Peyer's patch (tissue), 4 donors: ENCODE measurements around the gene DCAF11. TPM values are rescaled to one million over a fixed set of nuclear protein-coding genes. Genes with fewer than 3 reads are reported as not detected.
A peak's percentile ranks its signal among the peaks of the same experiment; 100 is the strongest.

Source experiments
- DNase-seq, 3 donors: peaks; one replicate each; pipeline ENCODE4 v3.0.0-alpha.2; 2017 to 2019
- H3K27ac ChIP-seq, 4 donors: fragments of 200-600 bp; sonication (generic); one replicate each; pipeline ENCODE4 v1.5.1; 2016 to 2019
- H3K27me3 ChIP-seq, 2 donors: fragments of 200-600 bp; sonication (generic); one replicate each; pipeline ENCODE4 v1.5.1; 2019
- H3K36me3 ChIP-seq, 3 donors: fragments of 200-600 bp; sonication (generic); one replicate each; pipeline ENCODE4 v1.5.1; 2016 to 2019
- H3K4me1 ChIP-seq, 4 donors: fragments of 200-600 bp; sonication (generic); one replicate each; pipeline ENCODE4 v1.5.1; 2016 to 2019
- H3K4me3 ChIP-seq, 4 donors: fragments of 200-600 bp; sonication (generic); 1 replicate in 3 of 4; 2 replicates in 1 of 4; pipeline ENCODE4 v1.5.1; 2016 to 2019; ENCODE audit warnings: mild to moderate bottlenecking in 1 of 4
- H3K9me3 ChIP-seq, 4 donors: fragments of 200-600 bp; sonication (generic); one replicate each; pipeline ENCODE4 v1.5.1; 2016 to 2019; ENCODE audit warnings: mild to moderate bottlenecking in 1 of 4
- CTCF ChIP-seq, 6 experiments: fragments of 450-650 bp in 4 of 6; fragments of 200-600 bp in 2 of 6; sonication (generic) in 1 of 6; IDR thresholded peaks; one replicate each; pipeline ENCODE4 v1.5.1; 2017 to 2019; ENCODE audit warnings: antibody characterized with exemption in 6 of 6, mild to moderate bottlenecking in 3 of 6, moderate library complexity in 1 of 6
- POLR2A ChIP-seq, 2 donors: fragments of 450-650 bp; IDR thresholded peaks; one replicate each; pipeline ENCODE4 v1.5.1; 2017; ENCODE audit warnings: antibody characterized with exemption in 2 of 2, mild to moderate bottlenecking in 2 of 2, moderate library complexity in 2 of 2
- total RNA-seq, 4 donors: library from RNA; depleted of rRNA; stranded (reverse); fragments of >200 nt; gene quantifications; one replicate each; pipeline ENCODE4 v1.1.0, GENCODE V29; 2016

Gene DCAF11
- 100 to 1,000 TPM; 113 to 214 (median 176) TPM for total RNA-seq

GRCh38 chr14:24114532-24115421 is at the start of gene DCAF11, which contains the start of gene NRL:
TSS of gene DCAF11 (plus strand) at chr14:24114777. CDS start at chr14:24115595, 818 bp downstream.
TSS of gene NRL (minus strand) at chr14:24114949. CDS start at chr14:24082848, 32,101 bp downstream.
- Histone ChIP-seq H3K36me3 (peaks cover 0 to 31% (median 3%) of the 10 kb centered on the region in 3 donors), H3K9me3 (no peaks in the 10 kb centered on the region), H3K4me3 (peak within 1 kb of the TSS; percentile 50 to 89 (median 72)), H3K4me1 (peaks cover 4 to 31% (median 10%) of the 10 kb centered on the region in 4 donors), H3K27me3 (no peaks in the 10 kb centered on the region), H3K27ac (peak within 1 kb of the TSS; percentile 94 to 99 (median 97))
- TF ChIP-seq POLR2A (IDR thresholded peaks at IDR 0.05) (peak; percentile 12 to 57), CTCF (IDR thresholded peaks at IDR 0.05) (peak in 1 of 6 experiments; percentile 2)
- peak; percentile 98 to 99 (median 99) for DNase-seq

DNA sequence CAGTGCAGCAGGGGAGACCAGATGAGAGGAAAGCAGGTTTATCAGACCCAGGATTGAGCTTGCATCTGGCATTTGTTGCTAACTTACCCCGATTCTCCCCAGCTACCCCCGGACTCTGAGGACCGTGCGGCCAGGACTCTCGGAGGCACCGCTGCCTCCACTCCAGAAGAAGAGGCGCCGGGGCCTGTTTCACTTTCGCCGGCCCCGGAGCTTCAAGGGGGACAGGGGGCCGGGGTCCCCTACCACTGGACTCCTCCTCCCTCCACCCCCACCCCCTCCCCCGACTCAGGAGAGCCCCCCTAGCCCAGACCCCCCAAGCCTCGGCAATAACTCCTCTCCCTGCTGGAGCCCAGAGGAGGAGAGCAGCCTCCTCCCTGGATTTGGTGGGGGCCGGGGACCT is 49.7 kb upstream of the DCAF11 start:
- H3K9me3 ChIP-seq: no peaks in the 10 kb centered on the region
- H3K4me1 ChIP-seq: peaks cover 0 to 39% (median 2%) of the 10 kb centered on the region in 4 donors
- H3K4me3 ChIP-seq: no peak overlapping the region
- no peak overlapping the region for H3K27ac ChIP-seq
- H3K36me3 ChIP-seq: no peaks in the 10 kb centered on the region
- H3K27me3 ChIP-seq: no peaks in the 10 kb centered on the region
- TF ChIP-seq CTCF (IDR thresholded peaks at IDR 0.05): no peak
- no peak for TF ChIP-seq POLR2A (IDR thresholded peaks at IDR 0.05)
- no peak for DNase-seq

GRCh38 chr14:24065408-24065807 is 49.2 kb upstream of the DCAF11 start:
- H3K36me3 ChIP-seq: no peaks in the 10 kb centered on the region
- H3K9me3 ChIP-seq: no peaks in the 10 kb centered on the region
- H3K4me3 ChIP-seq: no peak overlapping the region
- no peaks in the 10 kb centered on the region for H3K27me3 ChIP-seq
- DNase-seq: no peak
- H3K27ac ChIP-seq: no peak overlapping the region
- TF ChIP-seq POLR2A (IDR thresholded peaks at IDR 0.05) (no peak), CTCF (IDR thresholded peaks at IDR 0.05) (no peak)
- peaks cover 0 to 37% (median 2%) of the 10 kb centered on the region in 4 donors for H3K4me1 ChIP-seq

DNA sequence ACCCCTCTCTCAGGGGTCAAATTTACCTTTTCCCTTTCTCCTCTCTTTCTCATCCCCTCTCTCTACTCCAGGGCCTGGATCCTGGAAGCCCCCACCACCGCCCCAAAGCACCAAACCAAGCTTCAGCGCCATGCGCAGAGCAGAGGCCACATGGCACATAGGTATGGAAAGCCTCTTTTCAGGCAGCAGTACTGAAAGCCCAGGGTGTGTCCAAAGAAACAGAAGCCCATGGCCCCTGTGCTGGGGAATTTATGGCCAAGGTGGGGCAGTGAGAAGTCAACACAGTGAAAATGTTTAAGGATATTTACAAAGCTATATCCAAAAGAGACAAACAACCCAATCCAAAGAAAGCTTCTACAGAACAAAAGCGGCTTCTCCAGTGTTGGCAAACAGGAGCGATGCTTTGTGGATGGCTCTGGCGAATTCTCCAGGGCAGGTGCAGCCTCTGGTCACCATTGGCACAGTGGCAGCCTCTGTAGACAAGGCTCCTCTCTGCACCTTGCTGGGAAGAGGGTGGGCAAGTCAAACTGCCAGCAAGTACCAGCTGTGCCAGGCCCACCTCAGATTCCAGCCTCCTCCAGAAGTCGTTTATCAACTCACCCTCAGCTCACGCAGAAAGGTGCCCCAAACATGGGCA is 48.0 kb upstream of the DCAF11 start:
- TF ChIP-seq POLR2A (IDR thresholded peaks at IDR 0.05) (no peak), CTCF (IDR thresholded peaks at IDR 0.05) (no peak)
- peak overlapping the region in 1 of 4 donors; percentile 25 for H3K27ac ChIP-seq
- no peaks in the 10 kb centered on the region for H3K36me3 ChIP-seq
- no peak for DNase-seq
- H3K27me3 ChIP-seq: no peaks in the 10 kb centered on the region
- H3K4me1 ChIP-seq: peaks cover 0 to 28% (median 0%) of the 10 kb centered on the region in 4 donors
- H3K4me3 ChIP-seq: no peak overlapping the region
- H3K9me3 ChIP-seq: no peaks in the 10 kb centered on the region

- no peak for DNase-seq
Measured at GRCh38 chr14:24067133-24068082, 47.2 kb upstream of the DCAF11 start.

More at GRCh38 chr14:24067133-24068082, 47.2 kb upstream of the DCAF11 start:
- Histone ChIP-seq H3K27ac (peak overlapping the region in 1 of 4 donors; percentile 25), H3K27me3 (no peaks in the 10 kb centered on the region), H3K4me1 (peaks cover 0 to 29% (median 0%) of the 10 kb centered on the region in 4 donors), H3K9me3 (no peaks in the 10 kb centered on the region), H3K4me3 (no peak overlapping the region), H3K36me3 (no peaks in the 10 kb centered on the region)
- TF ChIP-seq POLR2A (IDR thresholded peaks at IDR 0.05): no peak
- TF ChIP-seq CTCF (IDR thresholded peaks at IDR 0.05): no peak
